GM19240 (cell line): ENCODE results near the gene SLC25A10.
"Not testable (repeated sequence)": the region's sequence is repeated elsewhere in the genome, so short reads cannot be mapped to it uniquely, and the experiment has no call there.

Source experiments
- DNase-seq: peaks from one replicate; pipeline ENCODE4 v3.0.0; 2011; ENCODE audit warnings: low spot score; ENCODE audit not compliant: insufficient read length

Gene SLC25A10

GRCh38 chr17:81720267-81721071, 8.4 kb downstream of the SLC25A10 start:
- no peak for DNase-seq

- no peak for DNase-seq
These were observed 10.4 kb downstream of the SLC25A10 start for GRCh38 chr17:81722184-81723120.

GRCh38 chr17:81723651-81724209, 11.6 kb downstream of the SLC25A10 start:
- DNase-seq: no peak

GRCh38 chr17:81725439-81725838, 13.4 kb downstream of the SLC25A10 start:
- DNase-seq: no peak

- DNase-seq: no peak
These were observed 13.9 kb downstream of the SLC25A10 start for GRCh38 chr17:81726004-81726403.

GRCh38 chr17:81727324-81728031, 15.4 kb downstream of the SLC25A10 start:
- no peak for DNase-seq

GRCh38 chr17:81733507-81734404, 21.7 kb downstream of the SLC25A10 start:
- DNase-seq: peak; percentile 94

GRCh38 chr17:81734405-81735263, 22.6 kb downstream of the SLC25A10 start:
- no peak for DNase-seq

GRCh38 chr17:81735264-81736102, 23.4 kb downstream of the SLC25A10 start:
- no peak for DNase-seq

- no peak for DNase-seq
These were observed 26.1 kb downstream of the SLC25A10 start for GRCh38 chr17:81737947-81738800.

- DNase-seq: no peak
These were observed 26.8 kb downstream of the SLC25A10 start for GRCh38 chr17:81738801-81739393.

- DNase-seq: not testable (repeated sequence)
These were observed 27.5 kb downstream of the SLC25A10 start for GRCh38 chr17:81739593-81739992.

- DNase-seq: no peak
These were observed 28.4 kb downstream of the SLC25A10 start for GRCh38 chr17:81740395-81740961.

GRCh38 chr17:81741049-81741593, 29.0 kb downstream of the SLC25A10 start:
- DNase-seq: no peak

- DNase-seq: no peak
These were observed 29.7 kb downstream of the SLC25A10 start for GRCh38 chr17:81741594-81742452.
